ENCODE data around the gene E2F1.

DNA sequence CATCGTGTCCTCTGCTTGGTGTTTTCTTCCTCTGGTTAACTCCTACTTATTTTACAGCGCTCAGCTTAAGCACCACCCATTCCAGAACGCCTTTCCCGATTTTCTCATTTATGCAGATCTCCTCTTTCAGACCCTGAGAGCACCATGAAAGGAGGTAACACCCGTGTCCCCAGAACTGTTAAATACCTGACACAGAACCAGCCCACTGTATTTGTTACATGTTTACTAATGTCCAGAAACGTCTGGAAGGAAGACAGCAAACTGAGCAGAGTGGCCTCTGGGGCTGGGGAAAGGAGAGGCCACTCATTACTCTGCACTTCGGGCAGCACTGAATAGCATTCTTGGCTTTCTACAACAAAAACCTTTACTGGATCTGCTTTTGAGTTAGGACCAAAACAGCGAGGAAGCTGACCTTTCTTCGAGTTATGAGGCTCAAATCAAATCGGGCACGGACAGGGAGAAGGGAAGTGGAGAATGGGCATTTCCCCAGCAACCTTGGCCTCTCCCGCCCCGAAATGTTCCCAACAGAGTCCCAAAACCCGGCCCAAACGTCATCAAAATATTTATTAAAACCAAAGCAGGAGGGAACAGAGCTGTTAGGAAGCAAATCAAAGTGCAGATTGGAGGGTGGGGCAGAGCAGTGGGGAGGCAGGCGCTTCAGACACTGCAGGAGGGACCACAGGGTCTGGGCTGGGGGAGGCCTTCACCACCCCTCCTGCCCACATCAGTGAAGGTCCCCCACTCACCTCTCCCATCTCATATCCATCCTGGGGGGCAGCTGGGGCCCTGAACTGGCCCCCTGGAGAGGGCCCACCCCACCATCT, 10.8 kb downstream of the E2F1 start:
- no peak for TF ChIP-seq MYC (IDR thresholded peaks at IDR 0.05; ENCODE audit: low read depth, low read length)
- TF ChIP-seq, protein P1, sequence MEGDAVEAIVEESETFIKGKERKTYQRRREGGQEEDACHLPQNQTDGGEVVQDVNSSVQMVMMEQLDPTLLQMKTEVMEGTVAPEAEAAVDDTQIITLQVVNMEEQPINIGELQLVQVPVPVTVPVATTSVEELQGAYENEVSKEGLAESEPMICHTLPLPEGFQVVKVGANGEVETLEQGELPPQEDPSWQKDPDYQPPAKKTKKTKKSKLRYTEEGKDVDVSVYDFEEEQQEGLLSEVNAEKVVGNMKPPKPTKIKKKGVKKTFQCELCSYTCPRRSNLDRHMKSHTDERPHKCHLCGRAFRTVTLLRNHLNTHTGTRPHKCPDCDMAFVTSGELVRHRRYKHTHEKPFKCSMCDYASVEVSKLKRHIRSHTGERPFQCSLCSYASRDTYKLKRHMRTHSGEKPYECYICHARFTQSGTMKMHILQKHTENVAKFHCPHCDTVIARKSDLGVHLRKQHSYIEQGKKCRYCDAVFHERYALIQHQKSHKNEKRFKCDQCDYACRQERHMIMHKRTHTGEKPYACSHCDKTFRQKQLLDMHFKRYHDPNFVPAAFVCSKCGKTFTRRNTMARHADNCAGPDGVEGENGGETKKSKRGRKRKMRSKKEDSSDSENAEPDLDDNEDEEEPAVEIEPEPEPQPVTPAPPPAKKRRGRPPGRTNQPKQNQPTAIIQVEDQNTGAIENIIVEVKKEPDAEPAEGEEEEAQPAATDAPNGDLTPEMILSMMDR (IDR thresholded peaks at IDR 0.05; ENCODE audit: low read depth, low read length): no peak
- TF ChIP-seq, protein P2, sequence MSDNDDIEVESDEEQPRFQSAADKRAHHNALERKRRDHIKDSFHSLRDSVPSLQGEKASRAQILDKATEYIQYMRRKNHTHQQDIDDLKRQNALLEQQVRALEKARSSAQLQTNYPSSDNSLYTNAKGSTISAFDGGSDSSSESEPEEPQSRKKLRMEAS (IDR thresholded peaks at IDR 0.05; ENCODE audit: low read depth, low read length): no peak

Data from NB4 (cell line).